GM20431 (cell line): ENCODE data around the gene SPIN1.

Source experiments
- in situ Hi-C: fragments of 300-500 bp; cut with MseI, MboI; formaldehyde crosslinking; loops from one replicate; pipeline ENCODE4 v1.15.0; 2020; ENCODE audit warnings: low sequenced_read_pairs; ENCODE audit not compliant: unreplicated experiment

The SPIN1 gene

GRCh38 chr9:88477300-88477751 lies 89.1 kb downstream of the SPIN1 start:
- in situ Hi-C loops, result no loop called here

- in situ Hi-C loops, result no loop called here
Measured at GRCh38 chr9:88478246-88478645, 90.0 kb downstream of the SPIN1 start.

- in situ Hi-C loops, result no loop called here
Measured at GRCh38 chr9:88481933-88482332, 93.7 kb downstream of the SPIN1 start.

GRCh38 chr9:88488166-88488565 lies 99.9 kb downstream of the SPIN1 start:
- in situ Hi-C loops, result no loop called here

- in situ Hi-C loops, result no loop called here
Measured at GRCh38 chr9:88494983-88495721, 106.9 kb downstream of the SPIN1 start.

GRCh38 chr9:88497224-88497623 lies 109.0 kb downstream of the SPIN1 start:
- in situ Hi-C loops, result no loop called here

- in situ Hi-C loops, result no loop called here
Measured at GRCh38 chr9:88498880-88499279, 110.6 kb downstream of the SPIN1 start.

GRCh38 chr9:88501086-88501485 lies 112.8 kb downstream of the SPIN1 start:
- in situ Hi-C loops, result no loop called here

- in situ Hi-C loops, result no loop called here
Measured at GRCh38 chr9:88502552-88503034, 114.3 kb downstream of the SPIN1 start.

GRCh38 chr9:88503081-88503844 lies 115.0 kb downstream of the SPIN1 start:
- in situ Hi-C loops, result no loop called here

- in situ Hi-C loops, result no loop called here
Measured at GRCh38 chr9:88503845-88504764, 115.9 kb downstream of the SPIN1 start.

- in situ Hi-C loops, result no loop called here
Measured at GRCh38 chr9:88508326-88508725, 120.1 kb downstream of the SPIN1 start.

GRCh38 chr9:88511906-88512305 lies 123.7 kb downstream of the SPIN1 start:
- in situ Hi-C loops, result no loop called here

GRCh38 chr9:88514247-88514646 lies 126.0 kb downstream of the SPIN1 start:
- in situ Hi-C loops, result no loop called here

- in situ Hi-C loops, result no loop called here
Measured at GRCh38 chr9:88521308-88521707, 133.1 kb downstream of the SPIN1 start.

- in situ Hi-C loops, result no loop called here
Measured at GRCh38 chr9:88522360-88522759, 134.1 kb downstream of the SPIN1 start.

GRCh38 chr9:88523056-88523455 lies 134.8 kb downstream of the SPIN1 start:
- in situ Hi-C loops, result no loop called here

GRCh38 chr9:88524911-88525310 lies 136.7 kb downstream of the SPIN1 start:
- in situ Hi-C loops, result no loop called here

GRCh38 chr9:88527618-88528017 lies 139.4 kb downstream of the SPIN1 start:
- in situ Hi-C loops, result no loop called here
